ENCODE results near the gene SF3B6.
"Not testable (repeated sequence)": the region's sequence is repeated elsewhere in the genome, so short reads cannot be mapped to it uniquely, and the experiment has no call there.

The SF3B6 gene

GRCh38 chr2:24093270-24093669 lies 17.1 kb upstream of the SF3B6 start:
- not testable (repeated sequence) for H3K79me2 ChIP-seq (ENCODE audit: control insufficient read depth, insufficient read depth, low read length, unreplicated experiment); H3K4me1 ChIP-seq (ENCODE audit: control insufficient read depth, insufficient read depth, low read length, unreplicated experiment); H3K4me3 ChIP-seq (ENCODE audit: low read depth, low read length); H3K36me3 ChIP-seq (ENCODE audit: insufficient read depth, low read length); H3K27me3 ChIP-seq (ENCODE audit: insufficient read depth, low read length); H3K27ac ChIP-seq (ENCODE audit: low read depth, low read length); H2AFZ ChIP-seq (ENCODE audit: low read length, unreplicated experiment)

- no peaks in the 10 kb centered on the region for H3K36me3 ChIP-seq (ENCODE audit: insufficient read depth, low read length)
- no peaks in the 10 kb centered on the region for H3K4me1 ChIP-seq (ENCODE audit: control insufficient read depth, insufficient read depth, low read length, unreplicated experiment)
- no peaks in the 10 kb centered on the region for H3K27me3 ChIP-seq (ENCODE audit: insufficient read depth, low read length)
- H3K27ac ChIP-seq (ENCODE audit: low read depth, low read length) = no peak overlapping the region
- H3K4me3 ChIP-seq (ENCODE audit: low read depth, low read length) = no peak overlapping the region
- no peak overlapping the region for H2AFZ ChIP-seq (ENCODE audit: low read length, unreplicated experiment)
- H3K79me2 ChIP-seq (ENCODE audit: control insufficient read depth, insufficient read depth, low read length, unreplicated experiment) = no peaks in the 10 kb centered on the region
These were observed 12.8 kb upstream of the SF3B6 start for GRCh38 chr2:24088821-24089359.

GRCh38 chr2:24087032-24087431 lies 10.9 kb upstream of the SF3B6 start:
- no peak overlapping the region for H3K27ac ChIP-seq (ENCODE audit: low read depth, low read length)
- no peaks in the 10 kb centered on the region for H3K27me3 ChIP-seq (ENCODE audit: insufficient read depth, low read length)
- no peak overlapping the region for H3K4me3 ChIP-seq (ENCODE audit: low read depth, low read length)
- peaks cover 11% of the 10 kb centered on the region for H3K79me2 ChIP-seq (ENCODE audit: control insufficient read depth, insufficient read depth, low read length, unreplicated experiment)
- H3K4me1 ChIP-seq (ENCODE audit: control insufficient read depth, insufficient read depth, low read length, unreplicated experiment) = peaks cover 10% of the 10 kb centered on the region
- H2AFZ ChIP-seq (ENCODE audit: low read length, unreplicated experiment) = no peak overlapping the region
- H3K36me3 ChIP-seq (ENCODE audit: insufficient read depth, low read length) = no peaks in the 10 kb centered on the region

- peaks cover 11% of the 10 kb centered on the region for H3K79me2 ChIP-seq (ENCODE audit: control insufficient read depth, insufficient read depth, low read length, unreplicated experiment)
- H3K4me1 ChIP-seq (ENCODE audit: control insufficient read depth, insufficient read depth, low read length, unreplicated experiment) = peaks cover 10% of the 10 kb centered on the region
- no peaks in the 10 kb centered on the region for H3K36me3 ChIP-seq (ENCODE audit: insufficient read depth, low read length)
- H3K27me3 ChIP-seq (ENCODE audit: insufficient read depth, low read length) = no peaks in the 10 kb centered on the region
- no peak overlapping the region for H3K4me3 ChIP-seq (ENCODE audit: low read depth, low read length)
- no peak overlapping the region for H3K27ac ChIP-seq (ENCODE audit: low read depth, low read length)
- no peak overlapping the region for H2AFZ ChIP-seq (ENCODE audit: low read length, unreplicated experiment)
These were observed 10.1 kb upstream of the SF3B6 start for GRCh38 chr2:24086241-24086640.

GRCh38 chr2:24085200-24085489 lies 9.0 kb upstream of the SF3B6 start:
- peak overlapping the region; percentile 88 for H2AFZ ChIP-seq (ENCODE audit: low read length, unreplicated experiment)
- peak overlapping the region; percentile 79 for H3K4me3 ChIP-seq (ENCODE audit: low read depth, low read length)
- H3K36me3 ChIP-seq (ENCODE audit: insufficient read depth, low read length) = no peaks in the 10 kb centered on the region
- no peaks in the 10 kb centered on the region for H3K27me3 ChIP-seq (ENCODE audit: insufficient read depth, low read length)
- peaks cover 10% of the 10 kb centered on the region for H3K4me1 ChIP-seq (ENCODE audit: control insufficient read depth, insufficient read depth, low read length, unreplicated experiment)
- peaks cover 11% of the 10 kb centered on the region for H3K79me2 ChIP-seq (ENCODE audit: control insufficient read depth, insufficient read depth, low read length, unreplicated experiment)
- H3K27ac ChIP-seq (ENCODE audit: low read depth, low read length) = peak overlapping the region; percentile 67

- Histone ChIP-seq H3K79me2 (ENCODE audit: control insufficient read depth, insufficient read depth, low read length, unreplicated experiment) (peaks cover 11% of the 10 kb centered on the region), H3K27ac (ENCODE audit: low read depth, low read length) (peak within 1 kb of the TSS; percentile 67), H3K4me3 (ENCODE audit: low read depth, low read length) (peak within 1 kb of the TSS; percentile 79), H3K4me1 (ENCODE audit: control insufficient read depth, insufficient read depth, low read length, unreplicated experiment) (peaks cover 10% of the 10 kb centered on the region), H2AFZ (ENCODE audit: low read length, unreplicated experiment) (peak within 1 kb of the TSS; percentile 88), H3K36me3 (ENCODE audit: insufficient read depth, low read length) (no peaks in the 10 kb centered on the region), H3K27me3 (ENCODE audit: insufficient read depth, low read length) (no peaks in the 10 kb centered on the region)
These were observed 8.5 kb upstream of the SF3B6 start, which contains the start of gene TP53I3 for GRCh38 chr2:24084386-24085199. Gene TP53I3, minus strand, starts transcription at chr2:24084834. Its CDS starts 508 bp downstream, at chr2:24084326.

GRCh38 chr2:24083567-24084385 lies 7.7 kb upstream of the SF3B6 start:
- Histone ChIP-seq H3K4me3 (ENCODE audit: low read depth, low read length) (peak overlapping the region; percentile 79), H3K4me1 (ENCODE audit: control insufficient read depth, insufficient read depth, low read length, unreplicated experiment) (peaks cover 10% of the 10 kb centered on the region), H3K36me3 (ENCODE audit: insufficient read depth, low read length) (no peaks in the 10 kb centered on the region), H3K27me3 (ENCODE audit: insufficient read depth, low read length) (no peaks in the 10 kb centered on the region), H3K79me2 (ENCODE audit: control insufficient read depth, insufficient read depth, low read length, unreplicated experiment) (peaks cover 11% of the 10 kb centered on the region), H3K27ac (ENCODE audit: low read depth, low read length) (peak overlapping the region; percentile 66), H2AFZ (ENCODE audit: low read length, unreplicated experiment) (peak overlapping the region; percentile 82)

- peak overlapping the region; percentile 66 for H3K27ac ChIP-seq (ENCODE audit: low read depth, low read length)
- H3K36me3 ChIP-seq (ENCODE audit: insufficient read depth, low read length) = no peaks in the 10 kb centered on the region
- peaks cover 11% of the 10 kb centered on the region for H3K79me2 ChIP-seq (ENCODE audit: control insufficient read depth, insufficient read depth, low read length, unreplicated experiment)
- peak overlapping the region; percentile 79 for H3K4me3 ChIP-seq (ENCODE audit: low read depth, low read length)
- no peaks in the 10 kb centered on the region for H3K27me3 ChIP-seq (ENCODE audit: insufficient read depth, low read length)
- H2AFZ ChIP-seq (ENCODE audit: low read length, unreplicated experiment) = peak overlapping the region; percentile 82
- H3K4me1 ChIP-seq (ENCODE audit: control insufficient read depth, insufficient read depth, low read length, unreplicated experiment) = peaks cover 10% of the 10 kb centered on the region
These were observed 6.9 kb upstream of the SF3B6 start for GRCh38 chr2:24082787-24083566.

- Histone ChIP-seq H3K4me3 (ENCODE audit: low read depth, low read length) (no peak overlapping the region), H3K79me2 (ENCODE audit: control insufficient read depth, insufficient read depth, low read length, unreplicated experiment) (peaks cover 13% of the 10 kb centered on the region), H3K27me3 (ENCODE audit: insufficient read depth, low read length) (no peaks in the 10 kb centered on the region), H3K4me1 (ENCODE audit: control insufficient read depth, insufficient read depth, low read length, unreplicated experiment) (peaks cover 15% of the 10 kb centered on the region), H2AFZ (ENCODE audit: low read length, unreplicated experiment) (no peak overlapping the region), H3K36me3 (ENCODE audit: insufficient read depth, low read length) (no peaks in the 10 kb centered on the region), H3K27ac (ENCODE audit: low read depth, low read length) (no peak overlapping the region)
These were observed 4.6 kb upstream of the SF3B6 start for GRCh38 chr2:24080701-24081100.

- peak overlapping the region; percentile 84 for H3K4me3 ChIP-seq (ENCODE audit: low read depth, low read length)
- no peak overlapping the region for H3K27ac ChIP-seq (ENCODE audit: low read depth, low read length)
- peaks cover 19% of the 10 kb centered on the region for H3K4me1 ChIP-seq (ENCODE audit: control insufficient read depth, insufficient read depth, low read length, unreplicated experiment)
- no peaks in the 10 kb centered on the region for H3K27me3 ChIP-seq (ENCODE audit: insufficient read depth, low read length)
- peak overlapping the region; percentile 77 for H2AFZ ChIP-seq (ENCODE audit: low read length, unreplicated experiment)
- H3K79me2 ChIP-seq (ENCODE audit: control insufficient read depth, insufficient read depth, low read length, unreplicated experiment) = peaks cover 32% of the 10 kb centered on the region
- peaks cover 10% of the 10 kb centered on the region for H3K36me3 ChIP-seq (ENCODE audit: insufficient read depth, low read length)
These were observed 1.8 kb upstream of the SF3B6 start for GRCh38 chr2:24077879-24078278.
